ENCODE results near the gene MED23.
"Not testable (repeated sequence)": the region's sequence is repeated elsewhere in the genome, so short reads cannot be mapped to it uniquely, and the experiment has no call there.

Gene MED23

GRCh38 chr6:131586543-131586942 is 41.5 kb downstream of the MED23 start:
- no peak for DNase-seq (ENCODE audit: insufficient read length, low spot score)
- no peak for FAIRE-seq

- no peak for FAIRE-seq
- DNase-seq (ENCODE audit: insufficient read length, low spot score): no peak
Observed at GRCh38 chr6:131581523-131581922, 46.5 kb downstream of the MED23 start.

- FAIRE-seq: no peak
Observed at GRCh38 chr6:131575834-131576478, 52.1 kb downstream of the MED23 start.

GRCh38 chr6:131574686-131575085 is 53.4 kb downstream of the MED23 start:
- DNase-seq (ENCODE audit: insufficient read length, low spot score) (no peak), FAIRE-seq (no peak)

More at GRCh38 chr6:131575834-131576478, 52.1 kb downstream of the MED23 start:
- DNase-seq (ENCODE audit: insufficient read length, low spot score): no peak

GRCh38 chr6:131574133-131574532 is 53.9 kb downstream of the MED23 start:
- FAIRE-seq (no peak), DNase-seq (ENCODE audit: insufficient read length, low spot score) (no peak)

GRCh38 chr6:131572686-131573415 is 55.2 kb downstream of the MED23 start, which contains the start of gene ARG1:
TSS of gene ARG1 (plus strand) at chr6:131573226. CDS start at chr6:131573283, 57 bp downstream.
- FAIRE-seq: no peak
- no peak for DNase-seq (ENCODE audit: insufficient read length, low spot score)

- DNase-seq (ENCODE audit: insufficient read length, low spot score): no peak
- no peak for FAIRE-seq
Observed at GRCh38 chr6:131568726-131569125, 59.3 kb downstream of the MED23 start.

- FAIRE-seq (no peak), DNase-seq (ENCODE audit: insufficient read length, low spot score) (no peak)
Observed at GRCh38 chr6:131565056-131565455, 63.0 kb downstream of the MED23 start.

GRCh38 chr6:131561925-131562707 is 65.9 kb downstream of the MED23 start:
- FAIRE-seq (no peak), DNase-seq (ENCODE audit: insufficient read length, low spot score) (no peak)

- no peak for FAIRE-seq
- DNase-seq (ENCODE audit: insufficient read length, low spot score): no peak
Observed at GRCh38 chr6:131558922-131559321, 69.1 kb downstream of the MED23 start.

GRCh38 chr6:131555992-131556391 is 72.0 kb downstream of the MED23 start:
- DNase-seq (ENCODE audit: insufficient read length, low spot score): no peak
- FAIRE-seq: no peak

- DNase-seq (ENCODE audit: insufficient read length, low spot score) (no peak), FAIRE-seq (no peak)
Observed at GRCh38 chr6:131552572-131552971, 75.5 kb downstream of the MED23 start.

- DNase-seq (ENCODE audit: insufficient read length, low spot score): no peak
Observed at GRCh38 chr6:131551902-131552301, 76.1 kb downstream of the MED23 start.

GRCh38 chr6:131549811-131550210 is 78.2 kb downstream of the MED23 start:
- FAIRE-seq: no peak
- DNase-seq (ENCODE audit: insufficient read length, low spot score): no peak

More at GRCh38 chr6:131551902-131552301, 76.1 kb downstream of the MED23 start:
- FAIRE-seq: no peak

- FAIRE-seq: no peak
- DNase-seq (ENCODE audit: insufficient read length, low spot score): no peak
Observed at GRCh38 chr6:131548441-131548840, 79.6 kb downstream of the MED23 start.

GRCh38 chr6:131547488-131547887 is 80.6 kb downstream of the MED23 start:
- FAIRE-seq (no peak), DNase-seq (ENCODE audit: insufficient read length, low spot score) (no peak)

- DNase-seq (ENCODE audit: insufficient read length, low spot score): no peak
- FAIRE-seq: no peak
Observed at GRCh38 chr6:131545317-131545716, 82.7 kb downstream of the MED23 start.

GRCh38 chr6:131538615-131539014 is 89.4 kb downstream of the MED23 start:
- not testable (repeated sequence) for FAIRE-seq

GRCh38 chr6:131532580-131533039 is 95.4 kb downstream of the MED23 start:
- FAIRE-seq (no peak), DNase-seq (ENCODE audit: insufficient read length, low spot score) (no peak)

More at GRCh38 chr6:131538615-131539014, 89.4 kb downstream of the MED23 start:
- not testable (repeated sequence) for DNase-seq (ENCODE audit: insufficient read length, low spot score)

- FAIRE-seq; DNase-seq (ENCODE audit: insufficient read length, low spot score): not testable (repeated sequence)
Observed at GRCh38 chr6:131531681-131532080, 96.4 kb downstream of the MED23 start.

- DNase-seq (ENCODE audit: insufficient read length, low spot score); FAIRE-seq: not testable (repeated sequence)
Observed at GRCh38 chr6:131530936-131531335, 97.1 kb downstream of the MED23 start.

All from GM19239 (cell line).